GM19193 (cell line): Measurements from ENCODE around the gene POU6F2.

ENCODE experiments used
- POLR2A ChIP-seq: IDR thresholded peaks from 4 replicates; pipeline ENCODE4 v1.6.1; 2011; ENCODE audit not compliant: insufficient read depth, insufficient read length; ENCODE audit errors: extremely low read depth

POU6F2 gene

DNA sequence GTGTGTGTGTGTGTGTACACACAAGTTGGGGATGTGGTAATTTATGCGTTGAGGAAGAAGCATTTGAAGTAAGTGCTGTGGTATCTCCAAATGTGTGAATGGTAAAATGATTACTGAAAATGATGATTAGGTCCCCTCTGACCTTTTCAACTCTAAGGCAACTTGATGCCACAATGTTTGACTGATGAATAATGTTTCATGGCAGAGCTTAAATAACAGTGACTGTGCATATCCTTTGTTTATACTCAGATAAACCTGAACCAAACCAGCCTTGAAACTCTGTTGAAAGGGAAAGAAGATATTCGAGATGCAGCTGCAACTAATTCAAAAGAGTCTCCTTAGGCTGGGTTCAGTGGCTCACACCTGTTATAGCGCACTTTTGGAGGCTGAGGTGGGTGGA is 523.6 kb downstream of the POU6F2 start:
- TF ChIP-seq POLR2A, result no peak

- no peak for TF ChIP-seq POLR2A
Measured at GRCh38 chr7:39504963-39505362, 527.3 kb downstream of the POU6F2 start.

- no peak for TF ChIP-seq POLR2A
Measured at GRCh38 chr7:39507866-39508551, 530.3 kb downstream of the POU6F2 start.

DNA sequence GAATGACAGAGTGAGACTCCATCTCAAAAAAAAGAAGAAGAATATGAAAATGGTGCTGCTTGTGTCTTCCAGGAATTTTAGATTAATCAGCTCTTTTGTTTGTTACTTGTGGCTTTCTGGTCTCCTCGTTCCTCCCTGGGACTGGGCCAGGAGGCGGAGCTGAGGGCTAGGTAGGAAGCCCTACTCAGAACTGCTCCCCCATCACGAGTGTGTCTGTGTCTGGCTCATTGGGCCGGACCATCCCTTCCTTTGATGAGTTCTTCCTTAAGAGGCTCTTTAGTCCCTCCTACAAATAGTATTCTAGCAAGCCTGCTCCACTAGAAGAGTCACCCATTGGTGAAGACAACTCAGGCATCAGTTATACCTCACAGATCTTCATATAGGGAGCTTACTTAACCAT is 531.7 kb downstream of the POU6F2 start:
- no peak for TF ChIP-seq POLR2A

GRCh38 chr7:39509912-39510311 is 532.2 kb downstream of the POU6F2 start:
- TF ChIP-seq POLR2A, result no peak

DNA sequence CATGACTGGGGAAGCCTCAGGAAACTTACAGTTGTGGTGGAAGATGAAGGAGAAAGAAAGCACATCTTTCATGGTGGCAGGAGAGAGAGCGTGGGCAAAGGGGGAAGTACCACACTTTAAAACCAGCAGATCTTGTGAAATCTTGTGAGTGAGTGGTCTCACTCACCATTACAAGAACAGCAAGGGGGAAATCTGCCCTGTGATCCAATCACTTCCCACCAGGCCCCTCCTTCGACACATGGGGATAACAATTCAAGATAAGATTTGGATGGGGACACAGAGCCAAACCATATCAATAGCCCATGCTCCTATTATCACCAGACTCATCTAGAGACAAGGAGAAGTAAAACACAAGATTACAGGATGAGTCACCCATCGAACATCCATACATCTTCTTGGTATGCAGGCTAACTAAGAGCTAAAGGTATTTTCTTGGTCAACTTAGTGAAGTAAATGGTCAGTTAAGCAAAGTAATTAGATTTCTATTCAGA is 533.2 kb downstream of the POU6F2 start:
- no peak for TF ChIP-seq POLR2A

- TF ChIP-seq POLR2A, result no peak
Measured at GRCh38 chr7:39515534-39516228, 538.0 kb downstream of the POU6F2 start.

DNA sequence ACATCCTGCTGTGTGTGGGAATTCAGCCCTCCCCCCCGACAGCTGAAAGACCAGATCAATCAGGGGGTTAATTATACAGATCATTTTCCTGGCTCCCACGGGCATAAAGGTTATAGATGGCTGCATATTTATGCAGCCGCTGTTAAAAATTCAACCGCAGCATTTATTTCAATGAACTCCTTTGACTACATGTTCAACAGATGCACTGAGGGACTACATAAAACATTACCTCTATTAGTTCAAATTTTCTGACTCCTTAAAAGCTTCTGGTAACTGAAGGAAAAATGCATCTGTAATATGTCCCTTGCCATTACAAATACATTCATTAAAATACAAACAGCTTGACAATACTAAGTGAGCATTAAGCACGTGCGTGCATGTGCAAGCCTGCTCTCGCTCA is 538.8 kb downstream of the POU6F2 start:
- TF ChIP-seq POLR2A, result no peak

GRCh38 chr7:39517240-39517639 is 539.5 kb downstream of the POU6F2 start:
- no peak for TF ChIP-seq POLR2A
